Measurements from ENCODE around the gene RXRB. TPM values are rescaled to one million over a fixed set of nuclear protein-coding genes. Genes with fewer than 3 reads are reported as not detected.

The RXRB gene
- total RNA-seq (43.4 and 45.6 TPM in 2 replicates), polyA plus RNA-seq (44.4 and 48.1 TPM in 2 replicates), polyA minus RNA-seq (53.0 and 73.6 TPM in 2 replicates), Bru-seq, nascent RNA (percentile 67 among the genes with signal in this experiment), BruChase-seq, experiment 1, labeled RNA remaining after a 6-hour chase (percentile 85 among the genes with signal in this experiment), BruChase-seq, experiment 2, labeled RNA remaining after a 2-hour chase (percentile 89 among the genes with signal in this experiment)
- 27.0 and 31.7 TPM in 2 replicates for polyA plus RNA-seq (2011; cell fraction: cytosol; rRNA removed)
- 238 and 256 TPM in 2 replicates for polyA plus RNA-seq (2011; cell fraction: nucleus; rRNA removed)
- polyA plus RNA-seq (2012) = 30.0 and 36.3 TPM in 2 replicates
- polyA minus RNA-seq (2011; cell fraction: cytosol; rRNA and poly(A)+ RNA removed) = 27.7 TPM
- 40.0 and 57.2 TPM in 2 replicates for polyA minus RNA-seq (2011; cell fraction: nucleus; rRNA and poly(A)+ RNA removed)
- long read RNA-seq, transcript RXRB-201 (10 exons, 2,908 nt) = major isoform, 9 of 40 reads
- long read RNA-seq, partial matches to known transcripts = 8 of 40 reads
- long read RNA-seq, other reads (novel, unspliced or antisense) = 18 of 40 reads

- Histone ChIP-seq H2AFZ (ENCODE audit: low read depth, low read length) (peak within 1 kb of the TSS; percentile 84), H4K20me1 (replicated peaks; ENCODE audit: control insufficient read depth, extremely low read depth, insufficient read depth, low read length) (no peaks in the 10 kb centered on the region), H3K27me3 (ENCODE audit: control insufficient read depth in 2 of 2, insufficient read depth in 2 of 2, low read length in 2 of 2) (no peaks in the 10 kb centered on the region), H3K4me2 (ENCODE audit: insufficient read depth, low read length) (peak within 1 kb of the TSS; percentile 95), H3K4me1 (ENCODE audit: control insufficient read depth, extremely low read depth, insufficient read depth, low read length) (peaks cover 30% of the 10 kb centered on the region), H3K9me3 (replicated peaks; ENCODE audit: control insufficient read depth, insufficient read depth, low read length) (no peaks in the 10 kb centered on the region), H3K4me3 (replicated peaks in 1 of 3; ENCODE audit: insufficient read depth in 1 of 3, low read depth in 1 of 3, low read length in 3 of 3) (peak within 1 kb of the TSS; percentile 75 to 92 (median 76)), H3K27ac (ENCODE audit: insufficient read depth, low read depth, low read length) (peak within 1 kb of the TSS; percentile 95), H3K36me3 (ENCODE audit: control insufficient read depth in 2 of 2, extremely low read depth in 1 of 2, insufficient read depth in 2 of 2, low read length in 2 of 2) (peaks cover 12 to 28% of the 10 kb centered on the region in 2 experiments), H3K9ac (replicated peaks; ENCODE audit: extremely low read depth, insufficient read depth, low read length) (peak within 1 kb of the TSS; percentile 99), H3K79me2 (ENCODE audit: control insufficient read depth, insufficient read depth, low read length) (peaks cover 40% of the 10 kb centered on the region), H3K9me1 (replicated peaks; ENCODE audit: control insufficient read depth, extremely low read depth, insufficient read depth, low read length) (no peaks in the 10 kb centered on the region)
- peak; percentile 100 for DNase-seq (ENCODE audit: low read depth, low spot score)
- peak; percentile 99 for FAIRE-seq
- ChIA-PET CTCF (interaction anchor here (1.3 kb wide), 1 partner anchor 39 kb away, joined by 4 read pairs; no protein-coding TSS in a partner anchor), POLR2A (no interaction called here)
- dilution Hi-C loops (cut with MboI; ENCODE audit: extremely low pct_ligation_motif_present, low sequenced_read_pairs) = no loop called here
- TF ChIP-seq EZH2 (IDR thresholded peaks at IDR 0.05; ENCODE audit: borderline replicate concordance, low read depth, low read length, severe bottlenecking) = no peak
- peak; percentile 77 for TF ChIP-seq POLR2A (IDR thresholded peaks at IDR 0.05; ENCODE audit: low read depth, low read length)
- peak; percentile 38 for TF ChIP-seq POLR2AphosphoS5 (IDR thresholded peaks at IDR 0.05; ENCODE audit: insufficient read depth, low read depth, low read length)
- intact Hi-C loops (cut with micrococcal nuclease) = loop anchor here (1.0 to 5.0 kb wide), 5 partner anchors 49 to 228 kb away; partner anchors contain the start of genes RPS18 and TAPBP
- BruUV-seq (replicated peaks) = no TSS peak
Measured at GRCh38 chr6:33200219-33201146, at the start of gene RXRB, which contains the start of gene SLC39A7. Gene RXRB, minus strand, starts transcription at chr6:33200665. Its CDS starts 189 bp downstream, at chr6:33200476. Gene SLC39A7, plus strand, starts transcription at chr6:33200867. Its CDS starts 379 bp downstream, at chr6:33201246.
